ENCODE measurements around the gene MAB21L4.

DNA sequence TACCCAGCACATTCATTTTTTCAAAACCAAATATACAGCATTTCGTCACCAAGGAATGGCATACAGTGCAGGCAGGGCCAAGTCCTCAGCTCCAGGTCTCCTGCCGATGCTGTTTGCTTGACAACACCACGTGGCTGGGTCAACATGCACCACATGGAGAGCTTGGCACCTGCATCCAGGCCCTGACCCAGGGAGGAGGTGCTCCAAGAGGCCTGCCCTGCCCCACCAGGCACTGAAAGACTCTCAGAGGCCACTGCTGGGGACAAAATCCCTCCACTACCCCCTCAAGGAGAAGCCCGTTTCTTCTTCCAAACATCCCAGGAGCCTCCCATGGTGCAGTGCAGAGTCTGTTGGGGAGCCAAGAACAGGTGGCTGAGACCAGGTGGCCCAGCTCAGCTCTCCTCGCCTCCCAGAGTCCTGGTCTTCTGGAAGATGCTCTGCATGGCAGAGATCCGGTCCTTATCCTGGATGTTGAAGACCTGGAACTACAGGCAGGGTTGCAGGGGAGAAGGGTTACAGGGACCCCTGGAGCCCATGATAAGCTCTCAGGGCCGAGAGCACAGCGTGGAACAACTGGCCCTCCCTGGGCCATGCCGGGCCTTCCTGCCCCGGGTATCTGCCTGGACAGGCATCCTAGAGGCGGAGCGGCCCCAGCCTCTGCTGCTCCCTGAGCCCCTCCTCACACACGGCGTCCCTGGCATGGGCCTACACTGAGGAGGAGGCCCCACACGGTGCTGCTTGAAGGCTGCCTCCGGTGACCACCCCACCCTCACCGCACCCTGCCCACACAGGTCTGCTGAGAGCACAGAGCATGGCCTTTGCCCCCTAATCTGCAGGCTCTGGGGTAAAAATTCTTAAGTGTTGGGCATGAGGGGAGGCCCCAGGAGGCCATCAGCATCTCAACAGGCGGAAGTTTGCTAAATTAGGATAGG is 9.0 kb downstream of the MAB21L4 start:
- TF ChIP-seq, protein P1, sequence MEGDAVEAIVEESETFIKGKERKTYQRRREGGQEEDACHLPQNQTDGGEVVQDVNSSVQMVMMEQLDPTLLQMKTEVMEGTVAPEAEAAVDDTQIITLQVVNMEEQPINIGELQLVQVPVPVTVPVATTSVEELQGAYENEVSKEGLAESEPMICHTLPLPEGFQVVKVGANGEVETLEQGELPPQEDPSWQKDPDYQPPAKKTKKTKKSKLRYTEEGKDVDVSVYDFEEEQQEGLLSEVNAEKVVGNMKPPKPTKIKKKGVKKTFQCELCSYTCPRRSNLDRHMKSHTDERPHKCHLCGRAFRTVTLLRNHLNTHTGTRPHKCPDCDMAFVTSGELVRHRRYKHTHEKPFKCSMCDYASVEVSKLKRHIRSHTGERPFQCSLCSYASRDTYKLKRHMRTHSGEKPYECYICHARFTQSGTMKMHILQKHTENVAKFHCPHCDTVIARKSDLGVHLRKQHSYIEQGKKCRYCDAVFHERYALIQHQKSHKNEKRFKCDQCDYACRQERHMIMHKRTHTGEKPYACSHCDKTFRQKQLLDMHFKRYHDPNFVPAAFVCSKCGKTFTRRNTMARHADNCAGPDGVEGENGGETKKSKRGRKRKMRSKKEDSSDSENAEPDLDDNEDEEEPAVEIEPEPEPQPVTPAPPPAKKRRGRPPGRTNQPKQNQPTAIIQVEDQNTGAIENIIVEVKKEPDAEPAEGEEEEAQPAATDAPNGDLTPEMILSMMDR (IDR thresholded peaks at IDR 0.05), result no peak
- TF ChIP-seq POLR2A (IDR thresholded peaks at IDR 0.05), result peak; percentile 29
